HEK293T (cell line): ENCODE results near the gene CRISP1.

Experiments used
- CTCF ChIA-PET: fragments of 350-600 bp; formaldehyde crosslinking; extraction: SDS; loops from one replicate; lab custom pipeline; 2021; ENCODE audit warnings: antibody characterized with exemption, inconsistent platforms; lab: Yijun Ruan, JAX
- POLR2A ChIA-PET: fragments of 350-600 bp; formaldehyde crosslinking; extraction: SDS; loops from one replicate; lab custom pipeline; 2020; ENCODE audit warnings: antibody characterized with exemption, inconsistent platforms; lab: Yijun Ruan, JAX
- DNase-seq: peaks from one replicate; pipeline ENCODE4 v3.0.0; 2012; ENCODE audit warnings: mixed read lengths; ENCODE audit errors: extremely low spot score
- ARNT ChIP-seq: fragments of 450-650 bp; IDR thresholded peaks from 2 replicates; pipeline ENCODE4 v1.6.1; 2017; ENCODE audit warnings: mild to moderate bottlenecking
- BHLHE40 ChIP-seq: fragments of 450-650 bp; IDR thresholded peaks from 2 replicates; pipeline ENCODE4 v1.6.1; 2016; ENCODE audit warnings: mild to moderate bottlenecking, moderate library complexity, borderline replicate concordance
- CTBP1 ChIP-seq: fragments of 450-650 bp; IDR thresholded peaks from 2 replicates; pipeline ENCODE4 v1.6.1; 2016; ENCODE audit warnings: borderline replicate concordance
- ELF4 ChIP-seq: fragments of 450-650 bp; IDR thresholded peaks from 2 replicates; pipeline ENCODE4 v1.6.1; 2017; ENCODE audit warnings: antibody characterized with exemption
- FOXA1 ChIP-seq: fragments of 450-650 bp; IDR thresholded peaks from 2 replicates; pipeline ENCODE4 v1.6.1; 2016; ENCODE audit warnings: mild to moderate bottlenecking
- FOXK2 ChIP-seq: fragments of 450-650 bp; IDR thresholded peaks from 2 replicates; pipeline ENCODE4 v1.6.1; 2016; ENCODE audit warnings: mild to moderate bottlenecking
- FOXM1 ChIP-seq: fragments of 450-650 bp; IDR thresholded peaks from 2 replicates; pipeline ENCODE4 v1.6.1; 2017; ENCODE audit warnings: mild to moderate bottlenecking, borderline replicate concordance
- HDGF ChIP-seq: fragments of 450-650 bp; IDR thresholded peaks from 2 replicates; pipeline ENCODE4 v1.6.1; 2017; ENCODE audit warnings: antibody characterized with exemption, borderline replicate concordance
- L3MBTL2 ChIP-seq: fragments of 450-650 bp; conservative IDR thresholded peaks from 2 replicates; pipeline ENCODE4 v1.6.1; 2016; ENCODE audit warnings: mild to moderate bottlenecking
- LEF1 ChIP-seq: fragments of 450-650 bp; IDR thresholded peaks from 2 replicates; pipeline ENCODE4 v1.6.1; 2017; ENCODE audit warnings: mild to moderate bottlenecking, borderline replicate concordance
- NFRKB ChIP-seq: fragments of 450-650 bp; IDR thresholded peaks from 2 replicates; pipeline ENCODE4 v1.6.1; 2016; ENCODE audit warnings: mild to moderate bottlenecking, moderate library complexity
- PKNOX1 ChIP-seq: fragments of 450-650 bp; IDR thresholded peaks from 2 replicates; pipeline ENCODE4 v1.6.1; 2016
- SP1 ChIP-seq: fragments of 450-650 bp; IDR thresholded peaks from 2 replicates; pipeline ENCODE4 v1.6.1; 2017
- SUZ12 ChIP-seq: fragments of 450-650 bp; IDR thresholded peaks from 2 replicates; pipeline ENCODE4 v1.6.1; 2016; ENCODE audit warnings: mild to moderate bottlenecking
- TARDBP ChIP-seq: fragments of 450-650 bp; IDR thresholded peaks from 2 replicates; pipeline ENCODE4 v1.6.1; 2016
- ZNF384 ChIP-seq: fragments of 450-650 bp; IDR thresholded peaks from 2 replicates; pipeline ENCODE4 v1.6.1; 2016

Gene CRISP1

GRCh38 chr6:49866485-49866943 is at the start of gene CRISP1:
TSS of gene CRISP1 (minus strand) at chr6:49866535. CDS start at chr6:49857400, 9,135 bp downstream.
- TF ChIP-seq FOXA1 (no peak), ARNT (no peak), FOXM1 (no peak), BHLHE40 (no peak), NFRKB (no peak), TARDBP (no peak), ZNF384 (no peak), SP1 (no peak), CTBP1 (no peak), FOXK2 (no peak), SUZ12 (no peak), LEF1 (no peak), L3MBTL2 (no peak), PKNOX1 (no peak), ELF4 (no peak), HDGF (no peak)
- no peak for DNase-seq
- POLR2A ChIA-PET, result no interaction called here
- CTCF ChIA-PET, result no interaction called here

- ChIA-PET CTCF (no interaction called here), POLR2A (no interaction called here)
- no peak for TF ChIP-seq NFRKB
- no peak for TF ChIP-seq CTBP1
- no peak for TF ChIP-seq L3MBTL2
- no peak for TF ChIP-seq SP1
- TF ChIP-seq HDGF, result no peak
- no peak for TF ChIP-seq ZNF384
- no peak for DNase-seq
Observed at GRCh38 chr6:49915035-49915434, 48.7 kb upstream of the CRISP1 start.

- TF ChIP-seq CTBP1 (no peak), HDGF (no peak), FOXA1 (no peak), BHLHE40 (no peak), PKNOX1 (no peak), ELF4 (no peak), FOXM1 (no peak), FOXK2 (no peak), ARNT (no peak), SUZ12 (no peak), NFRKB (no peak), L3MBTL2 (no peak), TARDBP (no peak)
- POLR2A ChIA-PET, result no interaction called here
- CTCF ChIA-PET, result no interaction called here
- DNase-seq, result no peak
Observed at GRCh38 chr6:49913636-49914375, 47.5 kb upstream of the CRISP1 start.

- POLR2A ChIA-PET, result no interaction called here
- TF ChIP-seq FOXA1, result no peak
- TF ChIP-seq ARNT, result no peak
- TF ChIP-seq NFRKB, result no peak
- TF ChIP-seq FOXM1, result no peak
- no peak for TF ChIP-seq TARDBP
- TF ChIP-seq SUZ12, result no peak
- no peak for TF ChIP-seq ELF4
- TF ChIP-seq PKNOX1, result no peak
- TF ChIP-seq LEF1, result no peak
- no peak for TF ChIP-seq ZNF384
- no peak for TF ChIP-seq SP1
- TF ChIP-seq CTBP1, result no peak
- no peak for TF ChIP-seq FOXK2
- no peak for TF ChIP-seq BHLHE40
- CTCF ChIA-PET, result no interaction called here
- no peak for DNase-seq
Observed at GRCh38 chr6:49912196-49912595, 45.9 kb upstream of the CRISP1 start.

- ChIA-PET POLR2A (no interaction called here), CTCF (no interaction called here)
- DNase-seq, result no peak
- TF ChIP-seq ZNF384, result no peak
- no peak for TF ChIP-seq L3MBTL2
- TF ChIP-seq BHLHE40, result no peak
- TF ChIP-seq SUZ12, result no peak
- no peak for TF ChIP-seq PKNOX1
- no peak for TF ChIP-seq ELF4
- no peak for TF ChIP-seq NFRKB
Observed at GRCh38 chr6:49911252-49911651, 44.9 kb upstream of the CRISP1 start.

GRCh38 chr6:49909563-49909962 is 43.2 kb upstream of the CRISP1 start:
- DNase-seq, result no peak
- CTCF ChIA-PET, result no interaction called here
- POLR2A ChIA-PET, result no interaction called here
- TF ChIP-seq FOXM1 (no peak), TARDBP (no peak), ZNF384 (no peak), SUZ12 (no peak), FOXA1 (no peak), NFRKB (no peak), FOXK2 (no peak), BHLHE40 (no peak), CTBP1 (no peak), PKNOX1 (no peak), LEF1 (no peak), ARNT (no peak), L3MBTL2 (no peak), SP1 (no peak), HDGF (no peak), ELF4 (no peak)
